HCT116 (cell line): ENCODE data around the gene HERC2.
"Not testable (repeated sequence)": the region's sequence is repeated elsewhere in the genome, so short reads cannot be mapped to it uniquely, and the experiment has no call there.

ENCODE experiments used
- CTCF ChIP-seq, 3 experiments: fragments of 200-600 bp in 1 of 3; sonication (generic) in 1 of 3; IDR thresholded peaks in 2 of 3; conservative IDR thresholded peaks in 1 of 3; 2 replicates each; pipeline ENCODE4 v1.5.1; 2012 to 2017; ENCODE audit warnings: low read depth in 2 of 3, low read length in 2 of 3, antibody characterized with exemption in 1 of 3, borderline replicate concordance in 1 of 3, control low read depth in 1 of 3, mild to moderate bottlenecking in 1 of 3, mixed read lengths in 1 of 3, mixed run types in 1 of 3, moderate library complexity in 1 of 3; ENCODE audit not compliant: insufficient read depth in 1 of 3
- EZH2 ChIP-seq: fragments of 200-600 bp; sonication (generic); IDR thresholded peaks from 2 replicates; pipeline ENCODE4 v1.6.1; 2017; ENCODE audit warnings: antibody characterized with exemption, mixed run types
- SIN3A ChIP-seq: IDR thresholded peaks from 2 replicates; pipeline ENCODE4 v1.6.1; 2012; ENCODE audit warnings: low read depth

GRCh38 chr15:28197694-28198093 is 124.3 kb downstream of the HERC2 start:
- not testable (repeated sequence) for TF ChIP-seq SIN3A; EZH2; CTCF (IDR thresholded peaks at IDR 0.05 in 2 of 3, conservative IDR thresholded peaks at IDR 0.05 in 1 of 3; ENCODE audit: borderline replicate concordance in 1 of 3, insufficient read depth in 1 of 3, low read depth in 2 of 3, low read length in 2 of 3)
